IMR-90 (cell line): ENCODE measurements around the gene TTC39C. TPM values are rescaled to one million over a fixed set of nuclear protein-coding genes. Genes with fewer than 3 reads are reported as not detected.

ENCODE experiments used
- ATAC-seq: fragments of 200-7000 bp; cut with Tn5 transposase; 2 replicates; pipeline ENCODE4 v1.9.1; 2020; ENCODE audit warnings: low read depth, mild to moderate bottlenecking, moderate library complexity
- BruUV-seq: library from RNA; stranded (reverse); fragments of 400-500 nt; replicated peaks from 2 replicates; lab custom pipeline; 2021; lab: Mats Ljungman, UMichigan
- CTCF ChIA-PET: fragments of 300-600 bp; formaldehyde crosslinking; extraction: SDS; loops from one replicate; lab custom pipeline; 2021; ENCODE audit warnings: antibody characterized with exemption; lab: Yijun Ruan, JAX
- POLR2A ChIA-PET: fragments of 300-600 bp; sonication (Branson Sonifier 250); formaldehyde crosslinking; loops from one replicate; lab custom pipeline; 2022; ENCODE audit warnings: antibody characterized with exemption; ENCODE audit not compliant: unreplicated experiment; lab: Charles Lee
- DNase-seq: peaks from one replicate; pipeline ENCODE4 v3.0.0; 2013
- H2AFZ ChIP-seq: replicated peaks from 2 replicates; pipeline ENCODE3; 2013; ENCODE audit warnings: low read length, mild to moderate bottlenecking; ENCODE audit not compliant: poor library complexity
- H2AK5ac ChIP-seq: 2 replicates; pipeline ENCODE4 v1.6.1; 2013; ENCODE audit warnings: low read depth, low read length, inconsistent platforms
- H2AK9ac ChIP-seq: replicated peaks from 2 replicates; pipeline ENCODE3; 2013; ENCODE audit warnings: mild to moderate bottlenecking, low read depth, low read length, moderate library complexity; ENCODE audit not compliant: poor library complexity
- H2BK120ac ChIP-seq: 2 replicates; pipeline ENCODE4 v1.6.1; 2013; ENCODE audit warnings: low read depth, low read length, inconsistent platforms
- H2BK15ac ChIP-seq: 3 replicates; pipeline ENCODE4 v1.6.1; 2013; ENCODE audit warnings: low read depth, low read length, inconsistent platforms
- H2BK20ac ChIP-seq: 2 replicates; pipeline ENCODE4 v1.6.1; 2013; ENCODE audit warnings: low read depth, mild to moderate bottlenecking, inconsistent platforms, low read length, moderate library complexity
- H2BK5ac ChIP-seq: 2 replicates; pipeline ENCODE4 v1.6.1; 2013; ENCODE audit warnings: mild to moderate bottlenecking, low read depth, low read length, inconsistent platforms; ENCODE audit not compliant: poor library complexity, severe bottlenecking
- H3K14ac ChIP-seq: replicated peaks from 2 replicates; pipeline ENCODE4 v1.6.1; 2013; ENCODE audit warnings: low read depth, low read length, inconsistent platforms
- H3K18ac ChIP-seq: 2 replicates; pipeline ENCODE4 v1.6.1; 2013; ENCODE audit warnings: low read depth, low read length, control low read depth
- H3K23ac ChIP-seq: 2 replicates; pipeline ENCODE4 v1.6.1; 2013; ENCODE audit warnings: low read depth, low read length, inconsistent platforms
- H3K27ac ChIP-seq: 2 replicates; pipeline ENCODE4 v1.5.1; 2013; ENCODE audit warnings: mild to moderate bottlenecking, control low read depth, low read length; ENCODE audit not compliant: insufficient read depth
- H3K27me3 ChIP-seq: 2 replicates; pipeline ENCODE4 v1.6.1; 2013; ENCODE audit warnings: low read length; ENCODE audit not compliant: control insufficient read depth, insufficient read depth
- H3K36me3 ChIP-seq: 2 replicates; pipeline ENCODE4 v1.6.1; 2013; ENCODE audit warnings: low read length, mixed read lengths; ENCODE audit not compliant: control insufficient read depth, insufficient read depth
- H3K4ac ChIP-seq: 2 replicates; pipeline ENCODE4 v1.6.1; 2013; ENCODE audit warnings: low read depth, low read length, inconsistent platforms
- H3K4me1 ChIP-seq: 2 replicates; pipeline ENCODE4 v1.6.1; 2013; ENCODE audit warnings: low read length, mixed read lengths; ENCODE audit not compliant: control insufficient read depth, insufficient read depth
- H3K4me2 ChIP-seq: 2 replicates; pipeline ENCODE4 v1.6.1; 2013; ENCODE audit warnings: low read depth, mild to moderate bottlenecking, control low read depth, low read length, moderate library complexity
- H3K4me3 ChIP-seq: 2 replicates; pipeline ENCODE4 v1.5.1; 2013; ENCODE audit warnings: low read depth, mild to moderate bottlenecking, control low read depth, low read length, moderate library complexity; ENCODE audit not compliant: insufficient read depth
- H3K56ac ChIP-seq: 2 replicates; pipeline ENCODE4 v1.6.1; 2013; ENCODE audit warnings: low read length, inconsistent platforms; ENCODE audit not compliant: insufficient read depth; ENCODE audit errors: extremely low read depth
- H3K79me1 ChIP-seq, 2 experiments: 2 replicates each; pipeline ENCODE4 v1.6.1; 2013; ENCODE audit warnings: low read length in 2 of 2, inconsistent platforms in 1 of 2, low read depth in 1 of 2
- H3K9ac ChIP-seq: 2 replicates; pipeline ENCODE4 v1.6.1; 2013; ENCODE audit warnings: low read depth, low read length, control low read depth
- H3K9me1 ChIP-seq: 2 replicates; pipeline ENCODE4 v1.6.1; 2013; ENCODE audit warnings: low read length, inconsistent platforms; ENCODE audit not compliant: insufficient read depth
- H3K9me3 ChIP-seq: 2 replicates; pipeline ENCODE4 v1.6.1; 2013; ENCODE audit warnings: low read length; ENCODE audit not compliant: control insufficient read depth, insufficient read depth
- H4K20me1 ChIP-seq: 2 replicates; pipeline ENCODE4 v1.6.1; 2013; ENCODE audit warnings: low read length, inconsistent platforms; ENCODE audit not compliant: insufficient read depth
- H4K5ac ChIP-seq: 2 replicates; pipeline ENCODE4 v1.6.1; 2013; ENCODE audit warnings: mild to moderate bottlenecking, low read depth, low read length, control low read depth
- H4K8ac ChIP-seq, 2 experiments: 2 replicates each; pipeline ENCODE4 v1.6.1; 2013; ENCODE audit warnings: low read depth in 2 of 2, low read length in 2 of 2, control low read depth in 1 of 2, inconsistent platforms in 1 of 2
- H4K91ac ChIP-seq: 2 replicates; pipeline ENCODE4 v1.6.1; 2013; ENCODE audit warnings: low read depth, low read length, inconsistent platforms; ENCODE audit not compliant: insufficient read depth
- BHLHE40 ChIP-seq: fragments of 150-350 bp; IDR thresholded peaks from 2 replicates; pipeline ENCODE4 v1.6.1; 2016; ENCODE audit warnings: mild to moderate bottlenecking, low read depth, low read length
- CEBPB ChIP-seq: IDR thresholded peaks from 2 replicates; pipeline ENCODE4 v1.6.1; 2012; ENCODE audit warnings: low read depth, low read length, improper control_type of control experiment
- CHD1 ChIP-seq: IDR thresholded peaks from 2 replicates; pipeline ENCODE4 v1.6.1; 2012; ENCODE audit warnings: low read depth, low read length, improper control_type of control experiment
- FOS ChIP-seq: fragments of 150-350 bp; IDR thresholded peaks from 2 replicates; pipeline ENCODE4 v1.6.1; 2016; ENCODE audit warnings: low read depth, low read length
- MAFK ChIP-seq: IDR thresholded peaks from 2 replicates; pipeline ENCODE4 v1.6.1; 2012; ENCODE audit warnings: low read depth, low read length, improper control_type of control experiment
- MAZ ChIP-seq: IDR thresholded peaks from 2 replicates; pipeline ENCODE4 v1.6.1; 2012; ENCODE audit warnings: low read depth, mild to moderate bottlenecking, low read length, improper control_type of control experiment, moderate library complexity, borderline replicate concordance
- MXI1 ChIP-seq: IDR thresholded peaks from 2 replicates; pipeline ENCODE4 v1.6.1; 2012; ENCODE audit warnings: low read depth, mild to moderate bottlenecking, low read length, moderate library complexity, borderline replicate concordance
- NFE2L2 ChIP-seq: fragments of 150-350 bp; IDR thresholded peaks from 2 replicates; pipeline ENCODE4 v1.6.1; 2016; ENCODE audit warnings: low read depth, mild to moderate bottlenecking, low read length
- POLR2A ChIP-seq: IDR thresholded peaks from 2 replicates; pipeline ENCODE4 v1.6.1; 2012; ENCODE audit warnings: mild to moderate bottlenecking, low read depth, low read length
- RAD21 ChIP-seq: IDR thresholded peaks from 2 replicates; pipeline ENCODE4 v1.6.1; 2012; ENCODE audit warnings: low read length, improper control_type of control experiment
- RCOR1 ChIP-seq: IDR thresholded peaks from 2 replicates; pipeline ENCODE4 v1.6.1; 2012; ENCODE audit warnings: mild to moderate bottlenecking, low read length, improper control_type of control experiment; ENCODE audit not compliant: insufficient replicate concordance
- RFX5 ChIP-seq: IDR thresholded peaks from 2 replicates; pipeline ENCODE4 v1.8.0; 2012; ENCODE audit warnings: low read depth, mild to moderate bottlenecking, low read length, moderate library complexity
- SMC3 ChIP-seq: fragments of 150-350 bp; IDR thresholded peaks from 2 replicates; pipeline ENCODE4 v1.6.1; 2016; ENCODE audit warnings: low read depth, mild to moderate bottlenecking, antibody characterized with exemption, low read length, moderate library complexity
- WGBS, 2 experiments: methylation state at CpG; one replicate each; pipeline versions ENCODE4 v1.1.5 to v1.1.7; 2013; ENCODE audit warnings: missing lambda C conversion rate in 2 of 2; ENCODE audit not compliant: insufficient read length in 1 of 2; ENCODE audit errors: extremely low coverage in 2 of 2; 5-methylcytosine and 5-hydroxymethylcytosine counted together
- dilution Hi-C: fragments of 300-500 bp; cut with HindIII; formaldehyde crosslinking; loops from one replicate; pipeline ENCODE4 v1.14.3; 2018; ENCODE audit warnings: low sequenced_read_pairs; ENCODE audit not compliant: unreplicated experiment
- in situ Hi-C: fragments of 300-500 bp; cut with MboI; formaldehyde crosslinking; loops from 3 replicates; pipeline ENCODE4 v1.14.3; 2019; ENCODE audit warnings: low sequenced_read_pairs, inconsistent platforms, mixed read lengths
- intact Hi-C: fragments of 100-400 bp; cut with micrococcal nuclease; formaldehyde crosslinking; loops from 2 replicates; pipeline ENCODE4 v1.10.0; 2022
- polyA plus RNA-seq, 3 experiments: library from polyadenylated mRNA; depleted of rRNA; stranded (reverse); fragments of >200 nt; gene quantifications; 2 replicates each; pipeline ENCODE4 v1.2.3, GENCODE V29; 2012; ENCODE audit warnings: low replicate concordance in 1 of 3
- total RNA-seq: library from RNA; depleted of rRNA; stranded (reverse); fragments of >200 nt; gene quantifications from 2 replicates; pipeline ENCODE4 v1.2.3, GENCODE V29; 2012
- TF ChIP-seq, protein P1 (sequence below): conservative IDR thresholded peaks from 2 replicates; pipeline ENCODE4 v1.5.1; 2012; ENCODE audit warnings: mild to moderate bottlenecking, low read depth, low read length, improper control_type of control experiment
- TF ChIP-seq, protein P2 (sequence below): fragments of 150-350 bp; IDR thresholded peaks from 2 replicates; pipeline ENCODE4 v1.6.1; 2017; ENCODE audit warnings: mild to moderate bottlenecking, antibody characterized with exemption, low read length, low read depth
- TF ChIP-seq, protein P3 (sequence below): fragments of 150-350 bp; IDR thresholded peaks from 2 replicates; pipeline ENCODE4 v1.6.1; 2016; ENCODE audit warnings: low read depth, mild to moderate bottlenecking, low read length, moderate library complexity, borderline replicate concordance

Gene TTC39C
- total and polyA plus RNA-seq, 2 of the 4 experiments (the other 2 are of a cell fraction), result 8.0 to 20.8 TPM

DNA sequence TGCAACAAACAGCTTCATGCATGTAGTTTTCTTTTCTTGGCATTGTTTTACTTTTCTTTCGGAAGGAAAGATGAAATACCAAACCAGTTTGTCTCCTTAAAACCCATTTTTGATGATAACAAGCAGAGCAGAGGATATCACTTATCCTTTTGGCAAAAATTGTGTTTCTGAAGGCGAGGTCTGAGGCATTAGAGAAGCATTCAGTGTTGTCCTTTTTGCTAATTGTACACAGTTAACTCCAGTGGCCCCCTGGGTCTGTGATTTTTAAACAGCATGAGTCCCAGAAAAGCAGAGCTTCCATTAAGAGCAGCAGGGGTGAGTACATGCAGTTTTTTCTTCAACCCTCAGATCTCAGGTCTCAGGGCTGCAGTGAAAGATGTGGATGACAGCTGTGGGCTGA lies 41.3 kb downstream of the TTC39C start:
- DNase-seq (peak; percentile 11), ATAC-seq (peak; percentile 58)
- intact Hi-C loops, result no loop called here
- Histone ChIP-seq H4K8ac (no peak overlapping the region), H3K14ac (no peak overlapping the region), H2AK9ac (no peak overlapping the region), H2AK5ac (no peak overlapping the region), H4K91ac (no peak overlapping the region), H3K18ac (no peak overlapping the region), H3K9ac (peak overlapping the region; percentile 49; the same call in 1 of the 2 replicates), H3K4me2 (peak overlapping the region; percentile 64), H2BK120ac (no peak overlapping the region), H4K20me1 (peaks cover 23% of the 10 kb centered on the region), H3K79me1 (peaks cover 20 to 30% of the 10 kb centered on the region in 2 experiments), H3K23ac (no peak overlapping the region), H3K56ac (no peak overlapping the region), H3K9me3 (no peaks in the 10 kb centered on the region), H2BK20ac (no peak overlapping the region), H3K4ac (no peak overlapping the region), H2AFZ (no peak overlapping the region), H3K27ac (peak overlapping the region; percentile 51; the same call in 1 of the 2 replicates), H2BK15ac (no peak overlapping the region), H3K4me1 (peaks cover 13% of the 10 kb centered on the region), H3K4me3 (no peak overlapping the region), H3K9me1 (peaks cover 7% of the 10 kb centered on the region), H2BK5ac (no peak overlapping the region), H3K36me3 (no peaks in the 10 kb centered on the region), H3K27me3 (no peaks in the 10 kb centered on the region), H4K5ac (no peak overlapping the region)
- no CpG with 5 or more reads among the region's 2 CpGs for WGBS, 2 experiments
- TF ChIP-seq MAZ (no peak), RFX5 (no peak), FOS (no peak), MXI1 (no peak), SMC3 (no peak), RAD21 (no peak), CEBPB (no peak), MAFK (no peak), POLR2A (no peak), BHLHE40 (no peak), CHD1 (no peak), NFE2L2 (no peak), RCOR1 (no peak)
- TF ChIP-seq, protein P1, sequence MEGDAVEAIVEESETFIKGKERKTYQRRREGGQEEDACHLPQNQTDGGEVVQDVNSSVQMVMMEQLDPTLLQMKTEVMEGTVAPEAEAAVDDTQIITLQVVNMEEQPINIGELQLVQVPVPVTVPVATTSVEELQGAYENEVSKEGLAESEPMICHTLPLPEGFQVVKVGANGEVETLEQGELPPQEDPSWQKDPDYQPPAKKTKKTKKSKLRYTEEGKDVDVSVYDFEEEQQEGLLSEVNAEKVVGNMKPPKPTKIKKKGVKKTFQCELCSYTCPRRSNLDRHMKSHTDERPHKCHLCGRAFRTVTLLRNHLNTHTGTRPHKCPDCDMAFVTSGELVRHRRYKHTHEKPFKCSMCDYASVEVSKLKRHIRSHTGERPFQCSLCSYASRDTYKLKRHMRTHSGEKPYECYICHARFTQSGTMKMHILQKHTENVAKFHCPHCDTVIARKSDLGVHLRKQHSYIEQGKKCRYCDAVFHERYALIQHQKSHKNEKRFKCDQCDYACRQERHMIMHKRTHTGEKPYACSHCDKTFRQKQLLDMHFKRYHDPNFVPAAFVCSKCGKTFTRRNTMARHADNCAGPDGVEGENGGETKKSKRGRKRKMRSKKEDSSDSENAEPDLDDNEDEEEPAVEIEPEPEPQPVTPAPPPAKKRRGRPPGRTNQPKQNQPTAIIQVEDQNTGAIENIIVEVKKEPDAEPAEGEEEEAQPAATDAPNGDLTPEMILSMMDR, result no peak
- TF ChIP-seq, protein P2, sequence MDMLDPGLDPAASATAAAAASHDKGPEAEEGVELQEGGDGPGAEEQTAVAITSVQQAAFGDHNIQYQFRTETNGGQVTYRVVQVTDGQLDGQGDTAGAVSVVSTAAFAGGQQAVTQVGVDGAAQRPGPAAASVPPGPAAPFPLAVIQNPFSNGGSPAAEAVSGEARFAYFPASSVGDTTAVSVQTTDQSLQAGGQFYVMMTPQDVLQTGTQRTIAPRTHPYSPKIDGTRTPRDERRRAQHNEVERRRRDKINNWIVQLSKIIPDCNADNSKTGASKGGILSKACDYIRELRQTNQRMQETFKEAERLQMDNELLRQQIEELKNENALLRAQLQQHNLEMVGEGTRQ, result no peak
- TF ChIP-seq, protein P3, sequence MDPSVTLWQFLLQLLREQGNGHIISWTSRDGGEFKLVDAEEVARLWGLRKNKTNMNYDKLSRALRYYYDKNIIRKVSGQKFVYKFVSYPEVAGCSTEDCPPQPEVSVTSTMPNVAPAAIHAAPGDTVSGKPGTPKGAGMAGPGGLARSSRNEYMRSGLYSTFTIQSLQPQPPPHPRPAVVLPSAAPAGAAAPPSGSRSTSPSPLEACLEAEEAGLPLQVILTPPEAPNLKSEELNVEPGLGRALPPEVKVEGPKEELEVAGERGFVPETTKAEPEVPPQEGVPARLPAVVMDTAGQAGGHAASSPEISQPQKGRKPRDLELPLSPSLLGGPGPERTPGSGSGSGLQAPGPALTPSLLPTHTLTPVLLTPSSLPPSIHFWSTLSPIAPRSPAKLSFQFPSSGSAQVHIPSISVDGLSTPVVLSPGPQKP, result no peak
- in situ Hi-C loops, result no loop called here
- BruUV-seq, result no TSS peak
- dilution Hi-C loops, result no loop called here
- CTCF ChIA-PET, result interaction anchor here (1.0 kb wide), 1 partner anchor 10 kb away, joined by 3 read pairs; no protein-coding TSS in a partner anchor
- POLR2A ChIA-PET, result no interaction called here
